ENCODE results near the gene S100A1.

Gene S100A1

GRCh38 chr1:153598309-153599172, 29.7 kb upstream of the S100A1 start:
- in situ Hi-C loops (cut with HindIII; ENCODE audit: low pct_ligation_motif_present, low sequenced_read_pairs): no loop called here
- Histone ChIP-seq H3K27me3 (replicated peaks) (no peaks in the 10 kb centered on the region), H3K36me3 (replicated peaks) (no peaks in the 10 kb centered on the region), H3K27ac (no peak overlapping the region), H3K4me3 (ENCODE audit: low read depth, low read length) (no peak overlapping the region)
- no peak for TF ChIP-seq CTCF (IDR thresholded peaks at IDR 0.05; ENCODE audit: low read depth, low read length, missing control alignments)
- DNase-seq: peak; percentile 28

- in situ Hi-C loops (cut with HindIII; ENCODE audit: low pct_ligation_motif_present, low sequenced_read_pairs): no loop called here
- Histone ChIP-seq H3K36me3 (replicated peaks) (no peaks in the 10 kb centered on the region), H3K27me3 (replicated peaks) (no peaks in the 10 kb centered on the region), H3K4me3 (ENCODE audit: low read depth, low read length) (no peak overlapping the region), H3K27ac (no peak overlapping the region)
- no peak for DNase-seq
- TF ChIP-seq CTCF (IDR thresholded peaks at IDR 0.05; ENCODE audit: low read depth, low read length, missing control alignments): no peak
Measured at GRCh38 chr1:153599847-153600246, 28.4 kb upstream of the S100A1 start.

- no peaks in the 10 kb centered on the region for H3K27me3 ChIP-seq (replicated peaks)
- peaks cover 7% of the 10 kb centered on the region for H3K36me3 ChIP-seq (replicated peaks)
- TF ChIP-seq CTCF (IDR thresholded peaks at IDR 0.05; ENCODE audit: low read depth, low read length, missing control alignments): no peak
- in situ Hi-C loops (cut with HindIII; ENCODE audit: low pct_ligation_motif_present, low sequenced_read_pairs): no loop called here
- no peak overlapping the region for H3K27ac ChIP-seq
- no peak for DNase-seq
- no peak overlapping the region for H3K4me3 ChIP-seq (ENCODE audit: low read depth, low read length)
Measured at GRCh38 chr1:153602749-153603148, 25.5 kb upstream of the S100A1 start.

GRCh38 chr1:153606194-153606593, 22.0 kb upstream of the S100A1 start:
- no peaks in the 10 kb centered on the region for H3K27me3 ChIP-seq (replicated peaks)
- H3K4me3 ChIP-seq (ENCODE audit: low read depth, low read length): no peak overlapping the region
- no peak overlapping the region for H3K27ac ChIP-seq
- no peak for DNase-seq
- H3K36me3 ChIP-seq (replicated peaks): peaks cover 9% of the 10 kb centered on the region
- in situ Hi-C loops (cut with HindIII; ENCODE audit: low pct_ligation_motif_present, low sequenced_read_pairs): no loop called here
- TF ChIP-seq CTCF (IDR thresholded peaks at IDR 0.05; ENCODE audit: low read depth, low read length, missing control alignments): no peak

- Histone ChIP-seq H3K27ac (no peak overlapping the region), H3K27me3 (replicated peaks) (no peaks in the 10 kb centered on the region), H3K4me3 (ENCODE audit: low read depth, low read length) (no peak overlapping the region), H3K36me3 (replicated peaks) (peaks cover 9% of the 10 kb centered on the region)
- DNase-seq: no peak
- TF ChIP-seq CTCF (IDR thresholded peaks at IDR 0.05; ENCODE audit: low read depth, low read length, missing control alignments): no peak
- in situ Hi-C loops (cut with HindIII; ENCODE audit: low pct_ligation_motif_present, low sequenced_read_pairs): no loop called here
Measured at GRCh38 chr1:153607381-153607780, 20.9 kb upstream of the S100A1 start.
